HL-60/S4 treated with retinoic acid at 250 ng/mL for 4 days and 3 days (cell line): Measurements from ENCODE around the gene SLC27A3.

Experiments used
- in situ Hi-C: fragments of 300-500 bp; cut with MboI; formaldehyde crosslinking; loops from 2 replicates; pipeline ENCODE4 v1.7.0; 2022; ENCODE audit warnings: low sequenced_read_pairs

SLC27A3 gene

GRCh38 chr1:153774780-153775457 is at the start of gene SLC27A3:
SLC27A3 (plus strand) TSS chr1:153775407; CDS start chr1:153775498, 91 bp downstream.
- in situ Hi-C loops: loop anchor here (25.0 kb wide), 1 partner anchor 263 kb away; no protein-coding TSS in a partner anchor

GRCh38 chr1:153727463-153728304 is 47.5 kb upstream of the SLC27A3 start, which contains the start of gene INTS3:
INTS3 (plus strand) TSS chr1:153728050; CDS start chr1:153728635, 585 bp downstream.
- in situ Hi-C loops: no loop called here

GRCh38 chr1:153728305-153729066 is 46.7 kb upstream of the SLC27A3 start:
- in situ Hi-C loops: no loop called here

GRCh38 chr1:153730468-153730988 is 44.7 kb upstream of the SLC27A3 start:
- in situ Hi-C loops: no loop called here

GRCh38 chr1:153733970-153734369 is 41.2 kb upstream of the SLC27A3 start:
- in situ Hi-C loops: no loop called here

- in situ Hi-C loops: no loop called here
Measured at GRCh38 chr1:153734396-153735089, 40.7 kb upstream of the SLC27A3 start.

GRCh38 chr1:153735090-153735420 is 40.2 kb upstream of the SLC27A3 start:
- in situ Hi-C loops: no loop called here

- in situ Hi-C loops: no loop called here
Measured at GRCh38 chr1:153741986-153742385, 33.2 kb upstream of the SLC27A3 start.

DNA sequence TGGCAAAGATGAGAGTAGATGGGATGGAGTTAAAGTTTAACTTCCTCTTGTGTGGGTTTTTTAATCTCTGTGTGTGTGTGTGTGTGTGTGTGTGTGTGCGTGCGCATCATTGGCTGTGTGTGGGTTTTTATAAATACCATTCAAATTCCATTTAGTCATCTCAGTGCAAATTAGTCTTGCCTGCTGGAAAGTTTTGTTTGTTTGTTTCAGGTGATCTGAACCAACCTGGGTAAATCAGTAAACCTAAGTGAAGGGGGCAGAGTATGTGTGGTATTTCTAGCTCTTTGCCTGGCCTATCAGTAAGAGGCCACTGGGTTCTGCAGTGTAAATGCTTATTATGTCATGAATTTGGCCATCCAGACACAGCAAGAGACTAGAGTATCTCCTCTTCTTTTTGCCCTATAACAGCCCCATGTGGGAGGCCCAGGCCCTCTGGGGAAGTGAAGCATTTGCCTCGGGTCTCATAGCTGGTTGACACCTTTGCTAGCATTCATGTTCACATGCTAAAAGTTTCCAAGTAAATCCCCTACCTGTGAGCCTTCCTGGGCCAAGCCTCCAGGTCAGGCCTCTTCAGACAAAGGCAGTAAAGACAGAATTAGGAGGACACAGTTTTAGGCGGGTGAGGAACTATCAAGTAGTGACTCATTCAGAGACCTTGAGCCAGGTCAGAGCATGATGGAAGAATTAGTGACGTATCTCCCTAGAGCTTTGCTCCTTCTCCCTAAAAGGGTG is 32.6 kb upstream of the SLC27A3 start:
- in situ Hi-C loops: no loop called here

GRCh38 chr1:153745417-153745816 is 29.8 kb upstream of the SLC27A3 start:
- in situ Hi-C loops: no loop called here

GRCh38 chr1:153746174-153746573 is 29.0 kb upstream of the SLC27A3 start:
- in situ Hi-C loops: no loop called here

DNA sequence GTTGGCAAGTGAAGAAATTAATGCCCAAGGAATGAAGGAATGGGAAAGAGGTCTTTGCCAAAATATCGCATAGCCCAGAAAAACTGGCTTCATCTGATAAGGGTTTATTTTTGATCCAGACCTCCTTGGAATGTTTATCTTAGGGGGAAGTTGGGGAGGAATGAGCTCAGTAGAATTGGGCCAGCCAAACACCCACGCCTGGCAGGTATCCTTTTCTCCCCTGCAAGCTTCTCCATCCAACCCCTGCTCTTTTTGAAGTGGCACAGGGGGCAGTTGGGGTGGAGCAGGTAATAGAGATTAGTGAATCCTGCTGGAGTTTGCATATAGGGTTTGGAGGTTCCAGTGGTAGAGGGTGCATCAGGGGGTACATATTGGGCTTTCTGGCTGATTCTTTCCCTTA is 26.3 kb upstream of the SLC27A3 start:
- in situ Hi-C loops: no loop called here

- in situ Hi-C loops: loop anchor here (25.0 kb wide), 1 partner anchor 237 kb away; no protein-coding TSS in a partner anchor
Measured at GRCh38 chr1:153749408-153750005, 25.7 kb upstream of the SLC27A3 start.

- in situ Hi-C loops: loop anchor here (25.0 kb wide), 1 partner anchor 238 kb away; no protein-coding TSS in a partner anchor
Measured at GRCh38 chr1:153750026-153750995, 24.9 kb upstream of the SLC27A3 start.

DNA sequence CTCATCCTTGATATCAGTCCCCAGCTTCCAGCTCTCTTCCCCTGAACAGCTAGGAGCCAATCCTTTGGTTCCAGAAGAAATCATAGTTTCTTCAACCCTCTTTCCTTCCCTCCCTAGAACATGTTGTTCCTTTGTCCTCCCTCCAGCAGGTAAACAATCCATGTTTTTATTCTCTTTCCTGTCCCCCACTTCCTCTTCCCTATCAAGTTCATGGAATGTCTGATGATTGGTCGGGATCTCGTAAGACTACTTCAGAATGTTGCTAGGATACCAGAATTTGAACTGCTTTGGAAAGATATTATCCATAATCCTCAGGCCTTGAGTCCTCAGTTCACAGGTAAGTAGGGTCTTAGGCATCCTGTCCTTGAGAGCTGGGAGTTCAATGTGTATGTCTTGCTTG is 23.1 kb upstream of the SLC27A3 start:
- in situ Hi-C loops: loop anchor here (25.0 kb wide), 1 partner anchor 240 kb away; no protein-coding TSS in a partner anchor

DNA sequence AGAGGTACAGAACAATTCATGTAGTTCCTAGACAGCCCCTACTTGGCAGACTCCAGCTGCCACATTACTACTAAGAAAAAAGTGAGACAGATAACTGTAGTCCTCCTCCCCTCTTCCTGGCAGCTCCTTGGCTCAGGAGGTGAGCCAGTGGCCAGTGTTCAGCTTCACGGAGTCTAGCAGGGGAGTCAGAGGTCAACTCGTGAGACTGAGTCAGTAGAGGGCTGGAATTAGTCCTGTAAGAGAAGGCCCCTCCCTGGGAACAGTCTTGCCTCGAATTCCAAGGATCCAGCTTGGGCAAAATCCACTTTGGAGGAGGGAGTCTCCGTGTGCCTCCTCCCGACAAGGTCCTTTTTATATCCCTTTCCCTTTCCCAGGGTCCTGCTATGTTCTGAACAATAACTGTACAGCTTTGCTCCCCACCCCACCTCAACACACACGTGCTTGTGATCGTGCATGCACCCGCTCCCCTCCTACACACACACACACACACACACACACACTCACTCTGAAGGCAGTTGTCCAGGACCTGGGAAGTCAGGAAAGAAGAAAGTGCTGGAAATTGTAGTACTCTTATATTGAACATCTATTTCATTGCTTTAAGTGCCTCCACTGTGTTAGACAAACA is 22.5 kb upstream of the SLC27A3 start:
- in situ Hi-C loops: loop anchor here (25.0 kb wide), 1 partner anchor 240 kb away; no protein-coding TSS in a partner anchor

DNA sequence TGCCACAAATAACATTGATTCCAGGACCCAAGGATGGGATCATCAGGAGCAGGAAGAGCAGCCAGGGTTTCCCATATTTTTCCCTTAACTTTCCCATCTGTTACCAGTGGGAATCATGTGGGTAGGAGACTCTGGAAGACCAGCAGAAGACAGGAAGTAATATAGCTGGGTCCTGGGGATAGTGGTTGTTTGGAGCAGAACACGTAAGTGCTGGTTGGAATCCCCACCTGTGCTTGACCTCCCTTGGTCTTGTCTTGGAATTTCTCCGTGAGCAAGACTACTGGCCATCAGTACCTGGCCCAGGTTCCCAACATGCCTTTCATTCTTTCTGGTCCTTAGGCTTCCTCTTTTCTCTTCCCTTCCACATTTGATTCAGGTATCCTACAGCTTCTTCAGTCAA is 20.9 kb upstream of the SLC27A3 start:
- in situ Hi-C loops: loop anchor here (25.0 kb wide), 1 partner anchor 242 kb away; no protein-coding TSS in a partner anchor
